ENCODE results near the gene NCS1.
"Not testable (repeated sequence)": the region's sequence is repeated elsewhere in the genome, so short reads cannot be mapped to it uniquely, and the experiment has no call there.

Gene NCS1

GRCh38 chr9:130265431-130266235 lies 93.4 kb downstream of the NCS1 start, which contains the start of gene HMCN2:
Gene HMCN2 (plus strand): TSS chr9:130265760. CDS start chr9:130265879, 119 bp downstream.
- H3K36me3 ChIP-seq (ENCODE audit: control insufficient read depth in 5 of 5, insufficient read depth in 5 of 5, low read length in 5 of 5): no peaks in the 10 kb centered on the region
- H3K27me3 ChIP-seq (ENCODE audit: control insufficient read depth in 5 of 5, insufficient read depth in 4 of 5, low read length in 5 of 5): peaks cover 32 to 66% (median 58%) of the 10 kb centered on the region in 5 donors
- no peak within 1 kb of the TSS for H3K9ac ChIP-seq (ENCODE audit: low read length in 5 of 5)
- H3K4me1 ChIP-seq (ENCODE audit: control insufficient read depth in 5 of 5, insufficient read depth in 5 of 5, low read length in 5 of 5): peaks cover 0 to 38% (median 23%) of the 10 kb centered on the region in 5 donors
- H3K4me3 ChIP-seq (ENCODE audit: low read depth in 1 of 5, low read length in 5 of 5): peak within 1 kb of the TSS; percentile 14 to 58 (median 54)
- no peak within 1 kb of the TSS for H3K27ac ChIP-seq (ENCODE audit: low read depth, low read length)
- no peaks in the 10 kb centered on the region for H3K9me3 ChIP-seq (ENCODE audit: control insufficient read depth in 5 of 5, low read length in 5 of 5)

- H3K27me3 ChIP-seq (ENCODE audit: control insufficient read depth in 5 of 5, insufficient read depth in 4 of 5, low read length in 5 of 5): peaks cover 32 to 61% (median 52%) of the 10 kb centered on the region in 5 donors
- H3K36me3 ChIP-seq (ENCODE audit: control insufficient read depth in 5 of 5, insufficient read depth in 5 of 5, low read length in 5 of 5): no peaks in the 10 kb centered on the region
- no peaks in the 10 kb centered on the region for H3K9me3 ChIP-seq (ENCODE audit: control insufficient read depth in 5 of 5, low read length in 5 of 5)
- peaks cover 0 to 32% (median 25%) of the 10 kb centered on the region in 5 donors for H3K4me1 ChIP-seq (ENCODE audit: control insufficient read depth in 5 of 5, insufficient read depth in 5 of 5, low read length in 5 of 5)
- H3K4me3 ChIP-seq (ENCODE audit: low read depth in 1 of 5, low read length in 5 of 5): peak overlapping the region in 3 of 5 donors; percentile 54 to 58 (median 57)
- no peak overlapping the region for H3K9ac ChIP-seq (ENCODE audit: low read length in 5 of 5)
- no peak overlapping the region for H3K27ac ChIP-seq (ENCODE audit: low read depth, low read length)
These were observed 94.3 kb downstream of the NCS1 start for GRCh38 chr9:130266236-130267098.

- Histone ChIP-seq H3K36me3 (ENCODE audit: control insufficient read depth in 5 of 5, insufficient read depth in 5 of 5, low read length in 5 of 5) (no peaks in the 10 kb centered on the region), H3K4me3 (ENCODE audit: low read depth in 1 of 5, low read length in 5 of 5) (no peak overlapping the region), H3K27ac (ENCODE audit: low read depth, low read length) (no peak overlapping the region), H3K4me1 (ENCODE audit: control insufficient read depth in 5 of 5, insufficient read depth in 5 of 5, low read length in 5 of 5) (peaks cover 0 to 30% (median 22%) of the 10 kb centered on the region in 5 donors), H3K9ac (ENCODE audit: low read length in 5 of 5) (no peak overlapping the region), H3K27me3 (ENCODE audit: control insufficient read depth in 5 of 5, insufficient read depth in 4 of 5, low read length in 5 of 5) (peaks cover 32 to 53% (median 46%) of the 10 kb centered on the region in 5 donors), H3K9me3 (ENCODE audit: control insufficient read depth in 5 of 5, low read length in 5 of 5) (no peaks in the 10 kb centered on the region)
These were observed 95.7 kb downstream of the NCS1 start for GRCh38 chr9:130267930-130268329.

DNA sequence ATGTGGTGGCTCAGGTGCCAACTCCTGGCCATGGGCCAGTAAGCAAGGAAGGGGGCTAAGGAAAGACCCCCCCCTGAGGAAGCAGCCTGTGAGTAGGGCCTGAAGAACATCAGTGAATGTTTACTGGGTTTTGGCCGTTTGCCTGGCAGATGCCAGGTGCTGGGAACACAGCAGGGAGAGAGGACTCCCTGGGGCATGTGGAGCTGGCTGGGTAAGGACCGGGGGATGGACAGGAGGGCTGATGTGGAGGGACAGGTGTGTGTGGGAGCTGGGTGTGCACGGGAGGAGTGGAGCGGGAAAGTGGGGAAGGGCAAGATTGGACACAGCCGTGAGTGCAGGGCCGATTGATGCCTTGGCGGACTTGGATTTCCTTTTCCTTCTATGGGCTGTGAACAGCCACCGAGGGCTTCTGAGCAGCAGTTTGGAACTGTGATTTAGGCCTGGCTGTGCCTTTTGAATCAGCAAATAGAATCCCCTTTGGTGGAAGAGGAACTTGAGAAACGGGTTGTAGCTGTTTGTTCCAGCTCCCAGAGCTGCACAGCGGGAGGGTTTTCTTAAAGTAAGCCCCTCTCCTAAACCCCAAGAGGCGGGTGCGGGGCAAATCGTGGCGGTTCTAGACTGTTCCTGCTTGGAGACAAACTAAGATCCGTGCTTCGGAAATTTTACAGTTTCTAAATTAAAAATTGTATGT lies 96.5 kb downstream of the NCS1 start:
- no peaks in the 10 kb centered on the region for H3K36me3 ChIP-seq (ENCODE audit: control insufficient read depth in 5 of 5, insufficient read depth in 5 of 5, low read length in 5 of 5)
- H3K4me3 ChIP-seq (ENCODE audit: low read depth in 1 of 5, low read length in 5 of 5): peak overlapping the region in 1 of 5 donors; percentile 20
- H3K27me3 ChIP-seq (ENCODE audit: control insufficient read depth in 5 of 5, insufficient read depth in 4 of 5, low read length in 5 of 5): peaks cover 26 to 49% (median 41%) of the 10 kb centered on the region in 5 donors
- H3K27ac ChIP-seq (ENCODE audit: low read depth, low read length): peak overlapping the region; percentile 16
- peak overlapping the region in 1 of 5 donors; percentile 49 for H3K9ac ChIP-seq (ENCODE audit: low read length in 5 of 5)
- H3K9me3 ChIP-seq (ENCODE audit: control insufficient read depth in 5 of 5, low read length in 5 of 5): no peaks in the 10 kb centered on the region
- peaks cover 0 to 29% (median 22%) of the 10 kb centered on the region in 5 donors for H3K4me1 ChIP-seq (ENCODE audit: control insufficient read depth in 5 of 5, insufficient read depth in 5 of 5, low read length in 5 of 5)

- no peaks in the 10 kb centered on the region for H3K36me3 ChIP-seq (ENCODE audit: control insufficient read depth in 5 of 5, insufficient read depth in 5 of 5, low read length in 5 of 5)
- no peak overlapping the region for H3K27ac ChIP-seq (ENCODE audit: low read depth, low read length)
- H3K9me3 ChIP-seq (ENCODE audit: control insufficient read depth in 5 of 5, low read length in 5 of 5): no peaks in the 10 kb centered on the region
- H3K27me3 ChIP-seq (ENCODE audit: control insufficient read depth in 5 of 5, insufficient read depth in 4 of 5, low read length in 5 of 5): peaks cover 7 to 22% (median 17%) of the 10 kb centered on the region in 5 donors
- peaks cover 0 to 28% (median 12%) of the 10 kb centered on the region in 5 donors for H3K4me1 ChIP-seq (ENCODE audit: control insufficient read depth in 5 of 5, insufficient read depth in 5 of 5, low read length in 5 of 5)
- no peak overlapping the region for H3K9ac ChIP-seq (ENCODE audit: low read length in 5 of 5)
- peak overlapping the region in 1 of 5 donors; percentile 6 for H3K4me3 ChIP-seq (ENCODE audit: low read depth in 1 of 5, low read length in 5 of 5)
These were observed 99.3 kb downstream of the NCS1 start for GRCh38 chr9:130271473-130271872.

DNA sequence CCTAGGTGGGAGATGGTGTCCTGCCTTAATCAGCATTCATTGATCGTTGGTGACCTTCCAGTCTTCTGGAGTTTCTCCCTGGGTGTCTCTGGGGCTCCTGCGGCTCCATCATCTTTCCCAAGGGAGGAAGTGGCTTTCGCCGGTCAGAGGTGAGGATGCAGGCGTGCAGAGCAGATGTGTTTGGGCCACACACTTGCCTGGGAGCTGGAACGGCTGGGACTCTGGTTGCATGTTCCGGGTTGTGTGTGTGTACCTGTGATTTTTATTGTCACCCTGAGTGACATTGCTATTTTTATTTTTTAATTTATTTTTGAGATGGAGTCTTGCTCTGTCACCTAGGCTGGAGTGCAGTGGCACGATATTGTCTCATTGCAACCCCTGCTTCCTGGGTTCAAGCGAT lies 103.0 kb downstream of the NCS1 start:
- H3K27me3 ChIP-seq (ENCODE audit: control insufficient read depth in 5 of 5, insufficient read depth in 4 of 5, low read length in 5 of 5): peaks cover 0 to 4% (median 2%) of the 10 kb centered on the region in 5 donors
- H3K4me1 ChIP-seq (ENCODE audit: control insufficient read depth in 5 of 5, insufficient read depth in 5 of 5, low read length in 5 of 5): peaks cover 0 to 22% (median 3%) of the 10 kb centered on the region in 5 donors
- peak overlapping the region in 2 of 5 donors; percentile 9 to 11 for H3K4me3 ChIP-seq (ENCODE audit: low read depth in 1 of 5, low read length in 5 of 5)
- H3K9me3 ChIP-seq (ENCODE audit: control insufficient read depth in 5 of 5, low read length in 5 of 5): no peaks in the 10 kb centered on the region
- H3K36me3 ChIP-seq (ENCODE audit: control insufficient read depth in 5 of 5, insufficient read depth in 5 of 5, low read length in 5 of 5): no peaks in the 10 kb centered on the region
- no peak overlapping the region for H3K9ac ChIP-seq (ENCODE audit: low read length in 5 of 5)
- no peak overlapping the region for H3K27ac ChIP-seq (ENCODE audit: low read depth, low read length)

DNA sequence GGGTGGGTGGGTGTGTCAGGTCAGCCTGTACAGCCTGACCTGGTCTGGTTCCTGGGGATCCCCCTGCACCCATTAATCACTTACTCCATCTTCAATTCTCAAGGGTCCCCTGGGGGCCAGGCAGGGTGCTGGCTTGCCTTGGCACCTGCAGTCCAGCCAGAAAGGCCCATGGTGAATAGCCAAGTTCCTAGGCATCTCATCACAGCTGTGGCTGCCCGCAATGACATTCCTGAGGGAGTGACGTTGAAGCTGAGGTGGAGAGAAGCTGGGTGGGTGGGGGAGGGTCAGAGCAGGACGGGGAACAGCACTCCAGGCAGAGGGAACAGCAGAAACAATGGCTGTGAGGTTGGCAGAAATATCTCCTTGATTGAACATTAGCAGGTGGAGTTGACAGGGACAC lies 103.9 kb downstream of the NCS1 start:
- no peak overlapping the region for H3K27ac ChIP-seq (ENCODE audit: low read depth, low read length)
- H3K4me1 ChIP-seq (ENCODE audit: control insufficient read depth in 5 of 5, insufficient read depth in 5 of 5, low read length in 5 of 5): peaks cover 0 to 17% (median 3%) of the 10 kb centered on the region in 5 donors
- H3K27me3 ChIP-seq (ENCODE audit: control insufficient read depth in 5 of 5, insufficient read depth in 4 of 5, low read length in 5 of 5): peaks cover 0 to 4% (median 2%) of the 10 kb centered on the region in 5 donors
- H3K36me3 ChIP-seq (ENCODE audit: control insufficient read depth in 5 of 5, insufficient read depth in 5 of 5, low read length in 5 of 5): no peaks in the 10 kb centered on the region
- no peak overlapping the region for H3K9ac ChIP-seq (ENCODE audit: low read length in 5 of 5)
- H3K9me3 ChIP-seq (ENCODE audit: control insufficient read depth in 5 of 5, low read length in 5 of 5): no peaks in the 10 kb centered on the region
- H3K4me3 ChIP-seq (ENCODE audit: low read depth in 1 of 5, low read length in 5 of 5): no peak overlapping the region

DNA sequence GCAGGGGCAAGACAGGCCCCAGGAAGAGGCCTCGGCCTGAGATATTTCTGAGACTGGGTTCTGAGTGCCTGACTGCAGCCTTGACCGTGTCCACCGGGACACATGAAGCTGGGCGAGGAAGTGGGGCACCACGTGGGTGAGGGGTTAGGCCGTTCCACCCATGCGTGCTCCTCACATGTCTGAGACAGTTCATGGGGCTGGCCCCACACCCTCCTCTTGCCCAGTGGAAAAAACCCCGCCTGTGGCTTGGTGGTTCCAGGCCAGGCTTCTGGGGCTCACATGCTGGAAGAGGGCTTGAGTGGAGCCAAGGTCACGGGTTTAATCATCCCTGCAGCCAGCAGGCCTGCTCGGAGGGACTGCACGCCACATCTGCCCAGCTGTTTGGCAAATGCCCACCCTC lies 104.8 kb downstream of the NCS1 start:
- H3K9me3 ChIP-seq (ENCODE audit: control insufficient read depth in 5 of 5, low read length in 5 of 5): no peaks in the 10 kb centered on the region
- H3K4me3 ChIP-seq (ENCODE audit: low read depth in 1 of 5, low read length in 5 of 5): no peak overlapping the region
- H3K9ac ChIP-seq (ENCODE audit: low read length in 5 of 5): no peak overlapping the region
- H3K36me3 ChIP-seq (ENCODE audit: control insufficient read depth in 5 of 5, insufficient read depth in 5 of 5, low read length in 5 of 5): no peaks in the 10 kb centered on the region
- peaks cover 0 to 12% (median 2%) of the 10 kb centered on the region in 5 donors for H3K4me1 ChIP-seq (ENCODE audit: control insufficient read depth in 5 of 5, insufficient read depth in 5 of 5, low read length in 5 of 5)
- peaks cover 0 to 5% (median 2%) of the 10 kb centered on the region in 5 donors for H3K27me3 ChIP-seq (ENCODE audit: control insufficient read depth in 5 of 5, insufficient read depth in 4 of 5, low read length in 5 of 5)
- no peak overlapping the region for H3K27ac ChIP-seq (ENCODE audit: low read depth, low read length)

DNA sequence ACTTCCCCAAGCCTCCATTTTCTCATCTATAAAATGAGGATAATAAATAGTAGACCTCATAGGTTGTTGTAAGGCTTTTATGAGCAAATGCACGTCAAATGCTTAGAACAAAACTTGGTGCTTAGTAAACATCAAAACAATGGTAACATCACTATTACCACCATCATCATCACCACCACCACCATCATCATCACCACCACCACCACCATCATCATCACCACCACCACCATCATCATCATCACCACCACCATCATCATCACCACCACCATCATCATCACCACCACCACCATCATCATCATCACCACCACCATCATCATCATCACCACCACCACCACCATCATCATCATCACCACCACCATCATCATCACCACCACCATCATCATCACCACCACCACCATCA lies 105.3 kb downstream of the NCS1 start:
- H3K4me3 ChIP-seq (ENCODE audit: low read depth in 1 of 5, low read length in 5 of 5); H3K27ac ChIP-seq (ENCODE audit: low read depth, low read length); H3K9me3 ChIP-seq (ENCODE audit: control insufficient read depth in 5 of 5, low read length in 5 of 5); H3K9ac ChIP-seq (ENCODE audit: low read length in 5 of 5); H3K36me3 ChIP-seq (ENCODE audit: control insufficient read depth in 5 of 5, insufficient read depth in 5 of 5, low read length in 5 of 5): not testable (repeated sequence)
- peaks cover 0 to 10% (median 4%) of the 10 kb centered on the region in 5 donors for H3K27me3 ChIP-seq (ENCODE audit: control insufficient read depth in 5 of 5, insufficient read depth in 4 of 5, low read length in 5 of 5)
- H3K4me1 ChIP-seq (ENCODE audit: control insufficient read depth in 5 of 5, insufficient read depth in 5 of 5, low read length in 5 of 5): peaks cover 0 to 18% (median 7%) of the 10 kb centered on the region in 5 donors
